Progenitor cell of endocrine pancreas (in vitro differentiated cells): ENCODE data around the gene FATE1. TPM values are rescaled to one million over a fixed set of nuclear protein-coding genes. Genes with fewer than 3 reads are reported as not detected.
A peak's percentile ranks its signal among the peaks of the same experiment; 100 is the strongest.
"Not testable (repeated sequence)": the region's sequence is repeated elsewhere in the genome, so short reads cannot be mapped to it uniquely, and the experiment has no call there.

Source experiments
- DNase-seq: peaks from one replicate; pipeline ENCODE4 v3.0.0; 2021; ENCODE audit warnings: low spot score; ENCODE audit not compliant: unreplicated experiment
- H3K27ac Mint-ChIP-seq: 2 replicates; pipeline ENCODE4 v1.8.0; 2021; ENCODE audit warnings: mild to moderate bottlenecking, moderate library complexity, mixed read lengths
- H3K27me3 Mint-ChIP-seq: 2 replicates; pipeline ENCODE4 v1.8.0; 2021; ENCODE audit warnings: mixed read lengths
- H3K36me3 Mint-ChIP-seq: 2 replicates; pipeline ENCODE4 v1.8.0; 2022; ENCODE audit warnings: mixed read lengths; ENCODE audit not compliant: insufficient read depth
- H3K4me1 Mint-ChIP-seq: 2 replicates; pipeline ENCODE4 v1.8.0; 2021; ENCODE audit warnings: low read depth, mixed read lengths
- H3K4me3 Mint-ChIP-seq: 2 replicates; pipeline ENCODE4 v1.8.0; 2021; ENCODE audit warnings: low read depth, mild to moderate bottlenecking, moderate library complexity, mixed read lengths
- H3K9me3 Mint-ChIP-seq: 2 replicates; pipeline ENCODE4 v1.8.0; 2021; ENCODE audit warnings: low read depth, mixed read lengths
- CTCF ChIP-seq: fragments of 200-600 bp; sonication (generic); IDR thresholded peaks from one replicate; pipeline ENCODE4 v1.5.0; 2021; ENCODE audit warnings: antibody characterized with exemption, mild to moderate bottlenecking; ENCODE audit not compliant: unreplicated experiment
- total RNA-seq: library from RNA; stranded (reverse); gene quantifications from 2 replicates; pipeline ENCODE4 v1.2.1, GENCODE V29; 2021

Gene FATE1
- total RNA-seq, 1 donor from 2014 or later, result not detected

- H3K27ac Mint-ChIP-seq, result no peak overlapping the region
- H3K36me3 Mint-ChIP-seq, result peaks cover 4% of the 10 kb centered on the region
- peaks cover 16% of the 10 kb centered on the region for H3K27me3 Mint-ChIP-seq
- DNase-seq, result no peak
- H3K9me3 Mint-ChIP-seq, result peaks cover 24% of the 10 kb centered on the region
- H3K4me1 Mint-ChIP-seq, result peaks cover 5% of the 10 kb centered on the region
- peak overlapping the region; percentile 76 for H3K4me3 Mint-ChIP-seq
- TF ChIP-seq CTCF, result no peak
Measured at GRCh38 chrX:151695583-151696340, 20.1 kb upstream of the FATE1 start.

- peaks cover 16% of the 10 kb centered on the region for H3K27me3 Mint-ChIP-seq
- not testable (repeated sequence) for H3K4me3 Mint-ChIP-seq, H3K36me3 Mint-ChIP-seq, H3K4me1 Mint-ChIP-seq, DNase-seq, H3K27ac Mint-ChIP-seq
- peaks cover 24% of the 10 kb centered on the region for H3K9me3 Mint-ChIP-seq
Measured at GRCh38 chrX:151697082-151697481, 18.8 kb upstream of the FATE1 start.

- Mint-ChIP-seq H3K4me3 (no peak overlapping the region), H3K36me3 (peaks cover 4% of the 10 kb centered on the region), H3K27ac (peak overlapping the region; percentile 26), H3K4me1 (peaks cover 5% of the 10 kb centered on the region), H3K9me3 (peaks cover 24% of the 10 kb centered on the region), H3K27me3 (peaks cover 16% of the 10 kb centered on the region)
- no peak for TF ChIP-seq CTCF
- DNase-seq, result no peak
Measured at GRCh38 chrX:151697522-151697921, 18.3 kb upstream of the FATE1 start.

- no peak for DNase-seq
- no peak overlapping the region for H3K4me3 Mint-ChIP-seq
- peaks cover 20% of the 10 kb centered on the region for H3K9me3 Mint-ChIP-seq
- H3K27me3 Mint-ChIP-seq, result peaks cover 8% of the 10 kb centered on the region
- H3K27ac Mint-ChIP-seq, result no peak overlapping the region
- no peak for TF ChIP-seq CTCF
- peaks cover 2% of the 10 kb centered on the region for H3K36me3 Mint-ChIP-seq
- H3K4me1 Mint-ChIP-seq, result peaks cover 5% of the 10 kb centered on the region
Measured at GRCh38 chrX:151698485-151698884, 17.4 kb upstream of the FATE1 start.

- H3K36me3 Mint-ChIP-seq, result peaks cover 2% of the 10 kb centered on the region
- peaks cover 5% of the 10 kb centered on the region for H3K27me3 Mint-ChIP-seq
- peaks cover 5% of the 10 kb centered on the region for H3K4me1 Mint-ChIP-seq
- peaks cover 17% of the 10 kb centered on the region for H3K9me3 Mint-ChIP-seq
- no peak for DNase-seq
- no peak overlapping the region for H3K4me3 Mint-ChIP-seq
- no peak for TF ChIP-seq CTCF
- H3K27ac Mint-ChIP-seq, result no peak overlapping the region
Measured at GRCh38 chrX:151699746-151700145, 16.1 kb upstream of the FATE1 start.

- H3K27me3 Mint-ChIP-seq, result peaks cover 2% of the 10 kb centered on the region
- no peak overlapping the region for H3K4me3 Mint-ChIP-seq
- no peak for DNase-seq
- no peak overlapping the region for H3K27ac Mint-ChIP-seq
- TF ChIP-seq CTCF, result no peak
- peaks cover 2% of the 10 kb centered on the region for H3K4me1 Mint-ChIP-seq
- peaks cover 2% of the 10 kb centered on the region for H3K36me3 Mint-ChIP-seq
- H3K9me3 Mint-ChIP-seq, result peaks cover 22% of the 10 kb centered on the region
Measured at GRCh38 chrX:151700581-151700980, 15.3 kb upstream of the FATE1 start.
